BJ (cell line): ENCODE results near the gene PGAP2. TPM values are rescaled to one million over a fixed set of nuclear protein-coding genes. Genes with fewer than 3 reads are reported as not detected.

Experiments
- CTCF ChIA-PET: fragments of 350-600 bp; formaldehyde crosslinking; extraction: SDS; loops from one replicate; lab custom pipeline; 2021; ENCODE audit warnings: antibody characterized with exemption, inconsistent platforms; lab: Yijun Ruan, JAX
- POLR2A ChIA-PET: fragments of 300-600 bp; sonication (Branson Sonifier 250); formaldehyde crosslinking; extraction: SDS; loops from one replicate; lab custom pipeline; 2021; ENCODE audit warnings: antibody characterized with exemption; lab: Charles Lee
- DNase-seq: peaks from one replicate; pipeline ENCODE4 v3.0.0-alpha.2; 2011; ENCODE audit warnings: low read depth
- H3K27me3 ChIP-seq: 2 replicates; pipeline ENCODE4 v1.6.0; 2011; ENCODE audit warnings: low read length; ENCODE audit not compliant: control insufficient read depth, insufficient read depth
- H3K36me3 ChIP-seq: 2 replicates; pipeline ENCODE4 v1.5.1; 2011; ENCODE audit warnings: low read length; ENCODE audit not compliant: control insufficient read depth, insufficient read depth
- H3K4me3 ChIP-seq: 2 replicates; pipeline ENCODE4 v1.5.1; 2011; ENCODE audit warnings: low read depth, mild to moderate bottlenecking, control low read depth, low read length
- polyA plus RNA-seq: library from polyadenylated mRNA; depleted of rRNA; stranded (reverse); fragments of >200 nt; gene quantifications from 2 replicates; pipeline ENCODE4 v1.2.3, GENCODE V29; 2011
- TF ChIP-seq, protein P1 (sequence below): IDR thresholded peaks from 2 replicates; pipeline ENCODE4 v1.5.1; 2011; ENCODE audit warnings: low read depth, mild to moderate bottlenecking, control low read depth, inconsistent platforms, low read length, moderate library complexity; ENCODE audit not compliant: insufficient read depth

Gene PGAP2
- polyA plus RNA-seq, 1 experiment, result 34.9 TPM

DNA sequence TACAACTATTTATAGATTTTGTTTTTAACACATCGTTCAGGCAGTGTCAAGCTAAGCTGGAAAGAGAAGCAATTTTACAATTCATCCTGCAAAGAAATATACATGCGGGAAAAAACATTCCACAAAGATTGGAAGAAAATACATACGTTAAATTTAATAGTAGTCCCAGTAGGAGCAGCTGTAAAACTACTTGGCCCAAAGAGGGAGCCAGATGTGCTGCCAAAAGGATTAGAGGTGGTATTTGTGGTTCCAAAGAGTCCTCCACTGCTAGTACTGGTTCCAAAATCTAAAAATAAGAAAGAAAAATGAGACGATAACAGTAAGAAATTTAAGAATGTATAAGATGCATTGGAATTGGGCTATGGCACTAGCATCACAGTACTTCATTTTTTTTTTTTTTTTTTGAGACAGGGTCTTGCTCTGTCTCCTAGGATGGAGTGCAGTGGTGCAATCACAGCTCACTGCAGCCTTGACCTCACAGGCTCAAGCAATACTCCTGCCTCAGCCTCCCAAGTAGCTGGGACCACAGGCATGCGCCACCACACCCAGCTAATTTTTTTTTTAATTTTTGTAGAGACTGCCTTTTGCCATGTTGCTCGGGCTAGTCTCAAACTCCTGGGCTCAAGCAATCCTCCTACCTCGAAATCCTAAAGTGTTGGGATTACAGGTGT is 32.5 kb upstream of the PGAP2 start:
- TF ChIP-seq, protein P1, sequence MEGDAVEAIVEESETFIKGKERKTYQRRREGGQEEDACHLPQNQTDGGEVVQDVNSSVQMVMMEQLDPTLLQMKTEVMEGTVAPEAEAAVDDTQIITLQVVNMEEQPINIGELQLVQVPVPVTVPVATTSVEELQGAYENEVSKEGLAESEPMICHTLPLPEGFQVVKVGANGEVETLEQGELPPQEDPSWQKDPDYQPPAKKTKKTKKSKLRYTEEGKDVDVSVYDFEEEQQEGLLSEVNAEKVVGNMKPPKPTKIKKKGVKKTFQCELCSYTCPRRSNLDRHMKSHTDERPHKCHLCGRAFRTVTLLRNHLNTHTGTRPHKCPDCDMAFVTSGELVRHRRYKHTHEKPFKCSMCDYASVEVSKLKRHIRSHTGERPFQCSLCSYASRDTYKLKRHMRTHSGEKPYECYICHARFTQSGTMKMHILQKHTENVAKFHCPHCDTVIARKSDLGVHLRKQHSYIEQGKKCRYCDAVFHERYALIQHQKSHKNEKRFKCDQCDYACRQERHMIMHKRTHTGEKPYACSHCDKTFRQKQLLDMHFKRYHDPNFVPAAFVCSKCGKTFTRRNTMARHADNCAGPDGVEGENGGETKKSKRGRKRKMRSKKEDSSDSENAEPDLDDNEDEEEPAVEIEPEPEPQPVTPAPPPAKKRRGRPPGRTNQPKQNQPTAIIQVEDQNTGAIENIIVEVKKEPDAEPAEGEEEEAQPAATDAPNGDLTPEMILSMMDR, result no peak
- POLR2A ChIA-PET, result no interaction called here
- H3K27me3 ChIP-seq, result no peaks in the 10 kb centered on the region
- CTCF ChIA-PET, result interaction anchor here (0.8 to 2.1 kb wide), 3 partner anchors 12 to 55 kb away, joined by 3 to 10 read pairs (median 3); partner anchors contain the start of gene PGAP2
- DNase-seq, result no peak
- peaks cover 11% of the 10 kb centered on the region for H3K36me3 ChIP-seq
- H3K4me3 ChIP-seq, result no peak overlapping the region

DNA sequence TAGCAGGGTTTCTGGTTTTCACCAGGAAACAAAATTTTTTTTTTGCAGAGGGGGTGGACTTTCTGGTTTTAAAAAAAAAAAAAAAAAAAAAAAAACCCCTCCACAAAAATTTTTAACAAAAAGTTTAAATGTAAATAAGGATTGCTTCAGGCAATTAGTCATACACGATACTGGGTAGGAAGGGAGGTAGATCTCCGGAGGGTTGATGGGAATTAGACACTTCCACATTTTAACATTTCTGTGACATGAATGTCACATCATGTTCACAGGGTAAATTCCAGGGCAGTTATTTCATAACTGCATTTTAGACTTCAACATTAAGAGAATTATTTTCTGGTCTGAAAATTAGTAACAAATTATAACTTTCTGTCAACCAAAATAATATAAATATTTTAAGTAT is 26.9 kb upstream of the PGAP2 start:
- Histone ChIP-seq H3K36me3 (peaks cover 4% of the 10 kb centered on the region), H3K27me3 (no peaks in the 10 kb centered on the region), H3K4me3 (no peak overlapping the region)
- ChIA-PET CTCF (interaction anchor here (2.6 kb wide), 1 partner anchor 28 kb away, joined by 10 read pairs; the partner anchor contains the start of gene PGAP2), POLR2A (no interaction called here)
- no peak for DNase-seq
- TF ChIP-seq, protein P1, result no peak

DNA sequence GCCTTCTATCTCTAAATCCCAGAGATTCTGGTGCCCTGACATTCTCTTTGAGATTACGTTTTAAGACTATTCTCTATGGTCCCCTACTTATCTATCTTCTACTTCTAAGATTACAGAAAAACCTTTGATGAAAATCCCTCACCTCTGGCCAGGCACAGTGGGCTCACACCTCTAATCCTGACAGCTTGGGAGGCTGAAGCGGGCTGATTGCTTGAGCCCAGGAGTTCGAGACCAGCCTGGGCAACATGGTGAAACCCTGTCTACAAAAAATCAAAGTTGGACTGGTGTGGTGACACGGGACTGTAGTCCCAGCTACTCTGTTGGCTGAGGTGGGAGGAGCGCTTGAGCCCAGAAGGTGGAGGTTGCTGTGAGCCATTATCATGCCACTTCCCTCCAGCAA is 25.4 kb upstream of the PGAP2 start:
- TF ChIP-seq, protein P1, result no peak
- no peak overlapping the region for H3K4me3 ChIP-seq
- CTCF ChIA-PET, result interaction anchor here (1.9 to 2.6 kb wide), 2 partner anchors 26 kb away, joined by 8 to 10 read pairs; partner anchors contain the start of gene PGAP2
- POLR2A ChIA-PET, result no interaction called here
- no peaks in the 10 kb centered on the region for H3K27me3 ChIP-seq
- peaks cover 4% of the 10 kb centered on the region for H3K36me3 ChIP-seq
- DNase-seq, result no peak

DNA sequence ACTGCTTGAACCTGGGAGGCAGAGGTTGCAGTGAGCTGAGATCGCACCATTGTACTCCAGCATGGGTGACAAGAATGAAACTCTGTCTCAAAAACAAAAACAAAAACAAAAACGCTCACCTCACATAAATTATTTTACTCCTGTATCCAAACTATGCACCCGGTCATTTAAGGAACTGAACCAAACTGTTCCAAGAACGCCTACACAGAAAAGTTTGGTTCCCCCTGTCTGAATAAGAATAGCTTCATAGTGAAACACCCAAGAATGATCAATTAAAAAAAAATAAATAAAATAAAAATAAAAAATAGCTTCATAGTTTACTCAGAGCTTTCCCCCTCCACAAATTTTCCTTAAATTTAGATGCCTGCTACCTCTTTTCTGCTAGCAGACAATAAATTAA is 24.7 kb upstream of the PGAP2 start:
- POLR2A ChIA-PET, result no interaction called here

More for the DNA sequence above, 24.7 kb upstream of the PGAP2 start:
- Histone ChIP-seq H3K4me3 (no peak overlapping the region), H3K36me3 (peaks cover 4% of the 10 kb centered on the region), H3K27me3 (no peaks in the 10 kb centered on the region)
- CTCF ChIA-PET, result interaction anchor here (1.9 kb wide), 1 partner anchor 25 kb away, joined by 8 read pairs; the partner anchor contains the start of gene PGAP2
- TF ChIP-seq, protein P1, result no peak
- DNase-seq, result no peak
